ENCODE results near the gene F13A1.

Gene F13A1

DNA sequence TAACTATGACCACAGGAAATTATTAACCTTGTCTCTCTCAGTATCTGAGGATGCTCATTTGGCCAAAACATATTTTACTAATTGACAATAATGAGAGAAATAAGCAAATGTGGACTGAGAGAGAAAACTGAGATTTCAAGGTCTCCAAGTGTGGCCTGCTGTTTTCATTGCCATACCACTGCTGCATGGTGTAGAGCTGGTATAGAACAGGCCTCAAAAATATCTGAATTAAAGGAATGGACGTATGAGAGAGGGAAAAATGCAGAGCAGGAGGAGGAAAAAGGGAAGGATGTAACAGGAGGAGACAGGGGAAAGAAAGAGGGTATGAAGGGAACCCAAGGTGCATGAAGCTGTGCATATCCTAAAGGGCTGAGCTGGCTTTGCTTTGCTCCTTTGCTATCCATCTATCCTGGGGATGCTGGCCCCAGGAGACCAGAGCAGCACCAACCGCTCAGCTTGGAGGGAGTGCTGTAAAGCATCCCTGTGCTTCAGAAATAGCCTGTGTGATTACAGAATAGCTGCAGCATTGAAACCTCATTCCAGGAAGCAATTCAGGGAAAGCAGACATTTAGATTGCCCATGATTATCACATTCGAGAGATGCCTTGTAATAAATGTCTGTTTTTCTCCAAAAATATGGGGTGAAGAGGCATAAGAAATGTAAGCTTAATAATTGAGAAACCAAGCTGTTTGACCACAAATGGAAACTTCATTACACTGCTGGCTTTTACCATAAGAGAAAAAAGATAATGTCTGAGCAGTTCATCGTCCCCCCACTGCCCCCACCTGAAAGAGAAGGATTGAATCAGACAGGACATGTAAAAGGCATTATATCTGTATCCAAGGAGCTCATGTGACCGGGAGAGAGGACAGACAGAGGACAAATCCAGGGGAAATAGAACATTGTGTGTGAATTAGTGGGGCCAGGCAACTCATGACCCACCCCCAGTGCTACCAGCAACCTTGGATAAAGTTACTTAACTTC, 80.6 kb downstream of the F13A1 start:
- no peak for DNase-seq

- no peak for DNase-seq
Measured at GRCh38 chr6:6236730-6237469, 83.6 kb downstream of the F13A1 start.

DNA sequence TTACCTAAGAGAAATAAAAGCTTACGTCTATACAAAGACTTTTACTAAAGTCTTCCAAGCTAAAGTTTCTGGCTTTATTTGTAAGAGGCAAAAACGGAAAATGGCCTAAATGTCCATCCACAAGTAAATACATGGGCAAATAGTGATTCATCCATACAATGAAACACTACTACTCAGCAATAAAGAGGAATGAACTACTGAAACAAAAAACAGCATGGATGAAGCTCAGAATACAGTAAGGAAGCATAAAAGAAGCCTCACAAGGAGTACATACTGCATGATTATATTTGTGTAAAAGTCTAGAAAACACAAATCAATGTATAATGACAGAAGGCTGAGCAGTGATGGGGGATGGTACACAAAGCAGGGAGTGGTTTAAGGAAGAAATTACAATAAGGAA, 84.7 kb downstream of the F13A1 start:
- no peak for DNase-seq

GRCh38 chr6:6234963-6235362, 85.5 kb downstream of the F13A1 start:
- no peak for DNase-seq

DNA sequence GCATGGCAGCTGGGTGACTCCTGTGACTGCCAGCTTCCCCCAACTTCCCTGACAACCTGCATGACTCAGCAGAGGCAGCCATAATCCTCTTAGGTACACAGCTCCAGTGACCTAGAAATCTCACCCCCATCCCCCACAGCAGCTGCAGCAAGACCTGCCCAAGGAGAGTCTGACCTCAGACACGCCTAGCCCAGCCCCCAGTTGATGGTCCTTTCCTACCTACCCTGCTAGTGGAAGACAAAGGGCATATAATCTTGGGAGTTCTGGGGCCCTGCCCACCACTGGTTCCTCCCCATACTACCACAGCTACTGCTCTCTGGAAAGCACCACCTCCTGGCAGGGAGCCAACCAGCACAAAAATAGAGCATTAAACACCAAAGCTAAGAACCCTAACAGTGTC, 90.2 kb downstream of the F13A1 start:
- DNase-seq, result no peak

DNA sequence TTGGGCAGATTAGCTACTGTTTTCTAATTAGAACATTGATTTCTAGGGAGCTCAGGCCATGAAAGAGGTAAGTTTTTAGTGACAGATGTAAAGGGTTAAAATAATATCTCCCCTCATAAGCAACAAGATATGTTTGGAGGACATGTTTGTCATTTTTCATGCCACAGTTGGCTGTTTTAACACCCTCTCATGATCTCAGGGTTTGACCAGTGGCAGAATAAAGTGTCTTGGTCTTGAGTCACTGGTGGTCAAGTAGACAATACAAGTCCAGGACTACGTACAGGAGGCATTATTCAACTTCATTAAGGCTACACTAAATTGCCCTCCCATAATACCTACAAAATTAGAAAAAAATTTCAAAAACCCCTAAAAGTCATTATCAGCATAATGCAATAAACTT, 92.6 kb downstream of the F13A1 start:
- DNase-seq, result no peak

DNA sequence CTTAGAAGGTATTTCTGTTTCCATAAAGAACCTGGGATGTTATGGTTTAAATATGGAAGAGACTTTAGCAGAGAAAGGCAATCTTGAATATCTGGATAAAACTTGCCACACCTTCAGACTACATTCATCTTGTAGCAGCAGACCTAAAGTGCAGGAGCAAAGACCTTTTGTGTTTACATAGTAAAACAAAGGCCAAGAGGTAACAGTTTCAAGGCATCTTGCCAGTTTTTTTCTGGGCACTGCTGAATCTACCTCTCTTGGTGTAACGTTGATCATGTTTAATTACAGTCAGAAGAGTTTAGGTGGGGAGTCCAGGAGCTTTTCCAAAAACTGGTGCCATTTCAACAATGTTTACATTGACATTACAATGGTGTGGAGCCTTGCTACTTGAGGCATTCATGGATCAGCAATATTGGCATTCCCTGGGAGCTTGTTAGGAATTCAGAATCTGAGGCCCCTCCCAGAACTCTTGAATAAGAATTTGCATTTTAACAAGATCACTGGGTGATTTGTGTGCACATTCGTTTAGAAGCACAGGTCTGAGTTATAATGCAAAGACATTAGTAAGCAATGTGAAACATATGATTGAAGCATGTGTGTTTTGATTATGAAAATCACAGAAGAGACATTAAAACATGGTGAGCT, 94.5 kb downstream of the F13A1 start:
- no peak for DNase-seq

GRCh38 chr6:6224933-6225486, 95.5 kb downstream of the F13A1 start:
- DNase-seq, result no peak

DNA sequence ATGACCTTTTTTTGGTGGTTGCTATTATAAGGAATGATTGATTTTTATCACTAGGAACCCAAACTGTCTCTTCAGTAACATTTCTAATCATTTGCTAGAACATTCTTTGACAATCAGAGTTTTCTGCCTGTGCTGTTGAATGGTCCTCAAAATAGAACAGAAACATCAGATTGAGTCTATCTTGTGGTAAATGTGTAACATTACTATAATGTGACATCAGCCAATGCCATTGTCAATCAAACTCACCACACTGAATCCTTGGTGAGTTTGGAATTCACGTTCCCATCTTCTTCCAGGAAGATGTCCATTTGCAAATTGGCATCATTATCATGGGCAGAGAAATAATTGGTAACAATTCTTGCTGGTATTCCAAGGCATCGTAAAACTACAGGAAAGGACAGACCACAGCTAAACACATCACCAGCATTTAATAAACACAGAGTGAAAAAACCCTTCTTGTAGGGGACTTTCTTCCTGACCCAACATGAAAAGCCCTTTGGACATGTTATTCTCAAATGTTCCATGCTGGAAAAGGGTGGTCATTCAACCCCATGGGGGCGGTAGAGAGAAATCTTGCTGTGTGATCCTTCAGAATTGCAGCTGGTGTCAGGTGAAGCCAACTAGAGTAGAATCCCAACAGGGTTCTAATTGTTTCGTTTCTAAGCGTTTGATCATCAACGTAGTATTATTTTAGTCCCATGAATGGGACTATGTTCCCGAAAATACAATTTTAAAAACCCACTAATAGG, 98.5 kb downstream of the F13A1 start:
- no peak for DNase-seq

DNA sequence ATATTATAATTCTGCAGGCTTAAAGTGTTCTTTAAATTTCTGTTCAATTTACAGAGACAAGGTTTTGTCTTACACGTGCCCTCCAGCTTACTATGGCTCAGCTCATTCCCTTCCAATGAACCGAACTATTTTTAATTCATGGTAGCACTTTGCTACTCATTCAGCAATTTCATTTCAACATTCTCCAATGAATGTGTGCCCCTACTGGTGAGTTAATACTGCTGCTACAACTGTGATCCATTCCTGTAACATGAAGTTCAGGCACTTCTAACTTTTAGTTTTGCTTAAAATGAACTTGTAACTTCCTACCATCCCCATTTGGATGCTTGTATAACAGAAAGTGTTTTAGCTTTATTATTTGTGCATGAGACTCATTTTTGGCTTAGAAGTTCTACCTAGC, 99.7 kb downstream of the F13A1 start:
- DNase-seq, result no peak

DNA sequence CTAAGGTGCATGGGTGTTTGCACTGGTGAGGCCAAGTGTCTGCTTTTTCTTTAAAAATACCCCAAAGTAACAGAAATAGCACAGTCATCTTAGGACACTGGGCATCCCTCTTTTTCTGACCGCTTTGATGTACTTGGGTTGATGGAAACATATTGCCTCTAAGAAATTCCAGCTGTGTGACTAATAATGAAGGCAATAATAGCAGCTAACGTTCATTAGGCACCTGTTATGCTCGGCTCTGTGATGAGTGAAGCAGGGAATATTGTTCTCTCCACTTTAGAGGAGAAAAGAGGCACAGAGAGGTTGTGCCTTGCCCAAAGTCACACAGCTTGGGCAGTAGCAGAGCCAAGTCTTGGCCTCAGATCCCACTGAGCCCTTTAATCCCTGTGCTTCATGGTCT, 100.7 kb downstream of the F13A1 start:
- no peak for DNase-seq

DNA sequence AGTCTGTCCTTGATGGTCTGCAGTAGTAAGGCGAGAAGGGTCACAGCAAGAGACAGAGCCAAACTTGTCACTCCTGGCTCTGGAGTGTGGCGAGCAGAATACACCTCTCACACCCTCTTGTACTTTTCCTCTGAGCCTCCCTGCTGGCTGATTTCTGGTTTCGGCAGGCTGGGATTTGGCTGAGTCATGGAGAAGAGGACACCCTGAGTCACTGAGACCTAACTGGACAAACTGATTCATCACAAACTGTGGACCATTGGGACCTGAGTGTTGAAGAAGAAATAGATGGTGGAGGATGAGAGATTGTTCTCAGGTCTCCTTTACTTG, 101.7 kb downstream of the F13A1 start:
- DNase-seq, result no peak

DNA sequence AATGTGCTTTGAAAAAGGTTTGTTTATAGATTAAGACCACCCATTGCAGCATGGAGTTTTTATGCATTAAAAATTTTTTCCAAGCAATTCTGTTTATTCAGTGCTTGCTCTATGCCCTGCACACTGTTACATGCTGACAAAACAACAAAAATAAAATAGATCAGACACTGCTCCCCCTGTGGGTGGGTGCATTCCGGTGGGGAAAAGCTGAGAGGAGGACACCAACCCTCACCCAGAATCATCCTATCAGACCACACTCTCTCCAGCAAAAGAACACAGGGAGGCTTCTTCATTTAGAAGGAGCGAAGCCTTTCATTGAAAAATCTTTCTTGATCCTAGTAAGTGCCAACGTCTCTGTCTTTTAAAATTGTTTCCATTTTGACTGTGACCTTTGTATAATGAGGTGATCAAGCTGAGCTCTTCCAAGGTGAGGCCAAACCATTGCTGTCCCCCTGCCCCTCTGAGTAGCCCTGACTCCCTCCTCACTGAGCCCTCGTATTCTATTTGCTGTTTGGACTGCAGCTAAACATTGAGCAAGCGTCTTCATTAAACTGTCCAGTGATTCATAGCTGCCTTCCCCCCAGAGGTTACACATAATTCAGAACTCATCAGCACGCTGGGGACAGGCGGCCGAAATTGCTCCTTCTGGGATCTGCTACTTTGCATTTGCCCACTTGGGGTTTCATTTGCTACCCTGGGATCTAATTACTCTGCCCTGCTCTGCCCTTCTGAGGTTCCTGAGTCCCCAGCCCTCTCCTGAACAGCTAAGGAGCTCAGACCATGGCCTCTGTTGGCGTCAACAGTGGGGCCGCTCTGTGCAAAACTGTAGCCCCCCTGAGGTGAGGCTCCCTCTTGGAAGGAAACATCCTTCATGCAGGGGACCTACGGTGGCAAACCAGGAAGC, 102.4 kb downstream of the F13A1 start:
- no peak for DNase-seq

DNA sequence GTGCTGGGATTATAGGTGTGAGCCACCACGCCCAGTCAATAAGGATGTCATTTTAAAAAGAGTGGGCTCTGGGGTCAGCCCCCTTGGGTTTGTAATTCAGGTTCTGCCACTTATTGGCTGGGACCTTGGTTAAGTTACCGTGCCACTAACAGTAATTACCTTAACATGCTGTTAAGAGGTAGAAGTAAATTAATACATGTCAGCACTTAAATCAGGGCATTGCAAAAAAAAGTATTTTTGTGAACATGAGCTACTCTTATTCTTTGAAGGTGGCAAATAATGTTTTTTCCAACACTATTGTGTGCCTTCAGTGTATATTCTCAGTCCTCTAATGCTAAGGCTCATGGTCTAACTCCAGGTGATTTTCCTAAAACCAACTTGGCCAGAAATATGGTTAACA, 109.5 kb downstream of the F13A1 start:
- no peak for DNase-seq

DNA sequence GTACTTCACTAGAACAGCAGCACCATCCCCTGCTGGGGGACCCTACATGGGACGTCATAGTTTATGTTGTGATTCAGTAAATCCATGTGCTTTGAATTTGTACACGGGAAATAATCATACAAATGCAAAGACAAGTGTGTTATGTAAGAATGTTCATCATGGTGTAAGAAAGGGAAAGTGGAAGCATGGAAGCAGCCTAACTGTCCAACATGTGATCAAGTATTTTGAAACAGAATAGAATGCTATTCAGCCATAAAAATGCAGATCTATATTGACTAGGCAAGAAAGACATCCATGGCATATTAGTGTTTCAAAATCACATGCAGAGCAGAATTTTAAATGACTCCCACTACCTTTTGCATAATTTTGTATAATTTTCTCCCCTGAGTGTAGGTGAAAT, 117.6 kb downstream of the F13A1 start:
- DNase-seq, result no peak

DNA sequence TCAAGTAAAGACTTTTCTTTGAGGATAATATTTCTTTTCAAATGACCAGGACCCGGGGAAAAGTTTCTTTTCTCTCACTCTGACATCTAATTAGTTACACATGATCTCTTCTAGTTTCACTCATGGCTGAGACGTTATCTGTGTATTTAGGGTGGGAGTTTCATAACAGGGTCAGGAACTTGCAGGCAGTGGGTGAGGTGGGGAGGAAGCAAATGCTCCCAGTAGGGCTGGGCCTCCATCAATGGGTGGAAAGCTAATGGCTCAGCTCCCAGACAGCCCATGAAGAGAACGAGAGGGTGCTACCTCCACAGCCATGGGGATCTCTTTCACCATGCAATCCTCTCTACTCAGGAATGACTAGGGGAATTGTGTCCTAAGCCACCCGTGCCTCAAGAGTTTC, 119.3 kb downstream of the F13A1 start:
- DNase-seq, result no peak

DNA sequence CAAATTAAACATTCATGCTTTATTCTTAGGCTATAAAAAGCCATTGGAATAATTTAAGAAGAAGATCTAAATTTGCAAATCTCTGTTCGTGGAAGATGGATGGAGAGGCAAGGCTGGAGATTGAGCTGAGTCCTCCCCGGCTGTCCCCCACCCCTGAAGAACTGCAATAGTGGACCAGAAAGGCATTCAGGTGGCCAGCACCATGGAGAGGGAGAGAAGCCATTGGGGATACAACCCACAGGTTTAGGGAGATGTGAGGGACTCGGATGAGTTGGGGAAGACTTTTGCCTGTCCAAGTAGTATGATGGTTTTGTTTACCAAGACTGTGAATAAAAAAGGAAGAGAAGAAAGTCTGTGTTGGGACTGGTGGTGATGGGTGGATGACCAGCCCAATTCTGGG, 120.8 kb downstream of the F13A1 start:
- no peak for DNase-seq

- no peak for DNase-seq
Measured at GRCh38 chr6:6196762-6197161, 123.7 kb downstream of the F13A1 start.

GRCh38 chr6:6195080-6195479, 125.4 kb downstream of the F13A1 start:
- no peak for DNase-seq

DNA sequence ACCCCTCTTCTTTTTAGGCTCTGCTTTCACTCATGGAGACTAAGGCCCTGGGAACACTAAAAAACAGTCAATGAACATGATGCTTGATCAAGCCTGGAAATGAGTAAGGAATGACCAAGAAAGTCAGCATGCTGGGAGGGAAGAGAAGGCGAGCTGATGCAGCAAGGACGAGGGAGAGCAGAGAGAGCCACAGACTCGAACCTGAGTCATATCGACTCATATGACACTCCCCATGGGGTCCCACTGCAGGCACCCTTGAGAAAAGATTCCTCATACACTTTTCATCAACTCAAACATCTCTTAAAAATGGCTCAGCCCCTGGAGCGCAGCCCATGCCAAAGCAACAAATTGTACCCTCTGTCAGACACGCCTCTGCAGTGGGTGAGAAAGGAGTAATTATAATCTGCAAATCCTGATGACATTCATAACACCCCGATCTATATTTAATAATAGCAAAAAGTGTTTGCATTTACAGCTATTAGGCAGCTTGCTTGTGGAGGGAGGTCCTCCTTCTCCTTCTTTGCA, 127.2 kb downstream of the F13A1 start:
- no peak for DNase-seq

DNA sequence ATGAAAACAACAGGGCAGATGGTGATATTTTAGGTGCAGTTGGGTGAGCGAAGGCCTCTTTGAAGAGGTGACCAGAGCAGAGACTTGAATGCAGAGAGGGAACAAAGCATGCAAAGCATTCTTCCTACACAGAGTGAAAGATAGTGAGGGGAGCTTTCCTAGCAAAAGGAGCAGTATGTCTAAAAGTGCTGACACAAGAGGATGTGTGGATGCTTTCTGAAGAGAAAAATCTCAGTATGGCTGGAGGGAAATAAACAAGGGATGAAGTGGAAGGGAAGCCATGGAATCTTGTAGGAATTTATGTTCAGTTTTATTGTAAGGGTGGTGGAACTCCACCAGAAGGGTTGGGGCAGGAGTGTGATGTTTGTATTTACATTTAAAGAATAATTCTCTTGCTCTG, 128.6 kb downstream of the F13A1 start:
- no peak for DNase-seq

Measured in NCI-H1048 (cell line).